ENCODE results near the gene FIGLA. TPM values are rescaled to one million over a fixed set of nuclear protein-coding genes. Genes with fewer than 3 reads are reported as not detected.

FIGLA gene
- total RNA-seq, 1 experiment from 2014 or later = not detected

DNA sequence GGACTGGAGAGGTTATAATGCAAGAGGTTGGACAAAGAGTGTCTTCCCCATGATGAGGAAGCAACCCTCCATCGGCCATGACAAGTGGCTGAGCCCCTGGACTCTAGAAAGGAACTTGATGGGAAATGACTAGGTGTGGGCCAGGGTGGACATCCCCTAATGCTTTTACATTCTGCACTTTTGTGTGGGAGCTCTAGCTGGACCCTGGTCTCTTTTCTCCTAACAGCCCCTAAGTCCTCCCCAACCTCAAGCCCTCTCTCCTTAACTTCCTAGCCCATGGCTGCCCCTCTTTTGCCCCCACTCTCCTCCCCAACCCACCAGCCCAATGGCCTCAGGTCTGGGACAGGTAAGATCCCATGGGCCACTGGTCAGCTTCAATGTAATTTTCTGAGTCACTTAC, 42.8 kb upstream of the FIGLA start:
- Histone ChIP-seq H3K79me1 (ENCODE audit: insufficient read depth, low read depth, low read length, poor library complexity, severe bottlenecking) (no peaks in the 10 kb centered on the region), H3K79me2 (ENCODE audit: insufficient read depth, low read length) (no peaks in the 10 kb centered on the region), H3K23ac (ENCODE audit: insufficient read length, low read depth, low read length) (no peak overlapping the region), H3K4me2 (ENCODE audit: insufficient read depth, insufficient read length, low read length) (no peak overlapping the region), H2BK120ac (ENCODE audit: low read depth, low read length, poor library complexity, severe bottlenecking) (no peak overlapping the region), H3K4me1 (ENCODE audit: insufficient read depth, low read length) (peaks cover 2% of the 10 kb centered on the region; the same call in 1 of the 2 replicates), H2AFZ (ENCODE audit: low read length) (no peak overlapping the region), H3K9ac (ENCODE audit: extremely low read depth, insufficient read length, low read length) (no peak overlapping the region), H2BK20ac (ENCODE audit: low read depth, low read length, poor library complexity, severe bottlenecking) (no peak overlapping the region), H4K20me1 (ENCODE audit: control insufficient read depth, insufficient read depth, insufficient read length) (no peaks in the 10 kb centered on the region), H3K18ac (ENCODE audit: insufficient read length, low read depth, low read length) (no peak overlapping the region), H3K27ac (ENCODE audit: insufficient read length, low read depth, low read length) (no peak overlapping the region), H2BK5ac (ENCODE audit: insufficient read length, low read length) (no peak overlapping the region), H4K5ac (ENCODE audit: insufficient read length, low read depth, low read length) (no peak overlapping the region), H2BK15ac (ENCODE audit: low read depth, low read length) (no peak overlapping the region), H3K9me3 (ENCODE audit: control insufficient read depth, low read depth, low read length) (no peaks in the 10 kb centered on the region), H3K27me3 (ENCODE audit: insufficient read depth, low read length) (no peaks in the 10 kb centered on the region), H2BK12ac (ENCODE audit: insufficient read length, low read depth, low read length) (no peak overlapping the region), H4K8ac (replicated peaks; ENCODE audit: insufficient read length, low read depth, low read length) (no peak overlapping the region), H3K23me2 (ENCODE audit: insufficient read length, low read depth, low read length, poor library complexity, severe bottlenecking) (no peaks in the 10 kb centered on the region), H2AK5ac (ENCODE audit: insufficient read length, low read length) (no peak overlapping the region), H3K14ac (ENCODE audit: insufficient read depth, low read length) (no peak overlapping the region), H4K91ac (ENCODE audit: insufficient read length, low read depth, low read length) (no peak overlapping the region), H3K56ac (ENCODE audit: insufficient read length, low read depth, low read length) (no peak overlapping the region), H3K4ac (ENCODE audit: low read depth, low read length) (no peak overlapping the region), H3T11ph (ENCODE audit: low read length) (no peak overlapping the region)
- Mint-ChIP-seq H3K27me3 (ENCODE audit: low read depth) (peaks cover 49% of the 10 kb centered on the region), H3K27ac (no peak overlapping the region), H3K4me1 (peaks cover 8 to 12% of the 10 kb centered on the region in 2 experiments), H3K36me3 (ENCODE audit: insufficient read depth in 1 of 3, low read depth in 3 of 3) (no peaks in the 10 kb centered on the region), H3K9me3 (no peaks in the 10 kb centered on the region), H3K4me3 (no peak overlapping the region)
- TF ChIP-seq, protein P1, sequence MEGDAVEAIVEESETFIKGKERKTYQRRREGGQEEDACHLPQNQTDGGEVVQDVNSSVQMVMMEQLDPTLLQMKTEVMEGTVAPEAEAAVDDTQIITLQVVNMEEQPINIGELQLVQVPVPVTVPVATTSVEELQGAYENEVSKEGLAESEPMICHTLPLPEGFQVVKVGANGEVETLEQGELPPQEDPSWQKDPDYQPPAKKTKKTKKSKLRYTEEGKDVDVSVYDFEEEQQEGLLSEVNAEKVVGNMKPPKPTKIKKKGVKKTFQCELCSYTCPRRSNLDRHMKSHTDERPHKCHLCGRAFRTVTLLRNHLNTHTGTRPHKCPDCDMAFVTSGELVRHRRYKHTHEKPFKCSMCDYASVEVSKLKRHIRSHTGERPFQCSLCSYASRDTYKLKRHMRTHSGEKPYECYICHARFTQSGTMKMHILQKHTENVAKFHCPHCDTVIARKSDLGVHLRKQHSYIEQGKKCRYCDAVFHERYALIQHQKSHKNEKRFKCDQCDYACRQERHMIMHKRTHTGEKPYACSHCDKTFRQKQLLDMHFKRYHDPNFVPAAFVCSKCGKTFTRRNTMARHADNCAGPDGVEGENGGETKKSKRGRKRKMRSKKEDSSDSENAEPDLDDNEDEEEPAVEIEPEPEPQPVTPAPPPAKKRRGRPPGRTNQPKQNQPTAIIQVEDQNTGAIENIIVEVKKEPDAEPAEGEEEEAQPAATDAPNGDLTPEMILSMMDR (conservative IDR thresholded peaks at IDR 0.05) = no peak
- WGBS (ENCODE audit: extremely low coverage, insufficient read length, low lambda C conversion rate) = no CpG with 5 or more reads among the region's 1 CpG
- no peak for DNase-seq

Measured in H9 (cell line).